SK-N-DZ (cell line): Measurements from ENCODE around the gene CCND2.

Experiments
- DNase-seq: peaks from one replicate; pipeline ENCODE4 v3.0.0-alpha.2; 2015; ENCODE audit warnings: low spot score

CCND2 gene

GRCh38 chr12:4289998-4290790, 16.6 kb downstream of the CCND2 start:
- DNase-seq = no peak

GRCh38 chr12:4292341-4293073, 18.9 kb downstream of the CCND2 start:
- no peak for DNase-seq

- no peak for DNase-seq
Measured at GRCh38 chr12:4293299-4293965, 19.9 kb downstream of the CCND2 start.

- DNase-seq = no peak
Measured at GRCh38 chr12:4293966-4294505, 20.5 kb downstream of the CCND2 start.

GRCh38 chr12:4296751-4297150, 23.2 kb downstream of the CCND2 start:
- no peak for DNase-seq

GRCh38 chr12:4297617-4298016, 24.1 kb downstream of the CCND2 start:
- no peak for DNase-seq

- no peak for DNase-seq
Measured at GRCh38 chr12:4300883-4301282, 27.3 kb downstream of the CCND2 start.

- DNase-seq = no peak
Measured at GRCh38 chr12:4301932-4302501, 28.5 kb downstream of the CCND2 start.

GRCh38 chr12:4302881-4303280, 29.3 kb downstream of the CCND2 start:
- DNase-seq = no peak

GRCh38 chr12:4303750-4304149, 30.2 kb downstream of the CCND2 start:
- DNase-seq = no peak

- DNase-seq = peak; percentile 85
Measured at GRCh38 chr12:4307593-4308333, 34.2 kb downstream of the CCND2 start.

GRCh38 chr12:4308334-4308950, 34.9 kb downstream of the CCND2 start:
- no peak for DNase-seq

- DNase-seq = no peak
Measured at GRCh38 chr12:4311776-4312175, 38.2 kb downstream of the CCND2 start.

GRCh38 chr12:4312251-4312650, 38.7 kb downstream of the CCND2 start:
- DNase-seq = no peak

- no peak for DNase-seq
Measured at GRCh38 chr12:4320497-4320852, 46.9 kb downstream of the CCND2 start.

GRCh38 chr12:4320853-4321701, 47.5 kb downstream of the CCND2 start, which contains the start of gene TIGAR:
Gene TIGAR (plus strand): TSS chr12:4321213. CDS start chr12:4321272, 59 bp downstream.
- DNase-seq = peak; percentile 94

- no peak for DNase-seq
Measured at GRCh38 chr12:4322726-4323125, 49.2 kb downstream of the CCND2 start.
